GM10248 (cell line): ENCODE measurements around the gene E2F2.

Experiments used
- CTCF ChIA-PET: fragments of 300-600 bp; sonication (Branson Sonifier 250); formaldehyde crosslinking; extraction: SDS; loops from one replicate; lab custom pipeline; 2021; ENCODE audit warnings: antibody characterized with exemption; lab: Yijun Ruan, JAX
- POLR2A ChIA-PET: fragments of 350-650 bp; sonication (Branson Sonifier 250); formaldehyde crosslinking; extraction: SDS; loops from one replicate; lab custom pipeline; 2020; ENCODE audit warnings: antibody characterized with exemption; lab: Yijun Ruan, JAX
- DNase-seq: peaks from one replicate; pipeline ENCODE4 v3.0.0; 2012; ENCODE audit errors: extremely low spot score
- TF ChIP-seq, protein P1 (sequence below): IDR thresholded peaks from 2 replicates; pipeline ENCODE4 v1.5.1; 2012; ENCODE audit warnings: mild to moderate bottlenecking, low read depth; ENCODE audit errors: extremely low read depth, missing control alignments, control extremely low read depth

The E2F2 gene

GRCh38 chr1:23522244-23522982 lies 8.6 kb downstream of the E2F2 start:
- TF ChIP-seq, protein P1, sequence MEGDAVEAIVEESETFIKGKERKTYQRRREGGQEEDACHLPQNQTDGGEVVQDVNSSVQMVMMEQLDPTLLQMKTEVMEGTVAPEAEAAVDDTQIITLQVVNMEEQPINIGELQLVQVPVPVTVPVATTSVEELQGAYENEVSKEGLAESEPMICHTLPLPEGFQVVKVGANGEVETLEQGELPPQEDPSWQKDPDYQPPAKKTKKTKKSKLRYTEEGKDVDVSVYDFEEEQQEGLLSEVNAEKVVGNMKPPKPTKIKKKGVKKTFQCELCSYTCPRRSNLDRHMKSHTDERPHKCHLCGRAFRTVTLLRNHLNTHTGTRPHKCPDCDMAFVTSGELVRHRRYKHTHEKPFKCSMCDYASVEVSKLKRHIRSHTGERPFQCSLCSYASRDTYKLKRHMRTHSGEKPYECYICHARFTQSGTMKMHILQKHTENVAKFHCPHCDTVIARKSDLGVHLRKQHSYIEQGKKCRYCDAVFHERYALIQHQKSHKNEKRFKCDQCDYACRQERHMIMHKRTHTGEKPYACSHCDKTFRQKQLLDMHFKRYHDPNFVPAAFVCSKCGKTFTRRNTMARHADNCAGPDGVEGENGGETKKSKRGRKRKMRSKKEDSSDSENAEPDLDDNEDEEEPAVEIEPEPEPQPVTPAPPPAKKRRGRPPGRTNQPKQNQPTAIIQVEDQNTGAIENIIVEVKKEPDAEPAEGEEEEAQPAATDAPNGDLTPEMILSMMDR, result no peak
- ChIA-PET POLR2A (no interaction called here), CTCF (interaction anchor here (1.0 to 28.7 kb wide), 5 partner anchors 14 to 115 kb away, joined by 3 to 508 read pairs (median 4); no protein-coding TSS in a partner anchor)
- no peak for DNase-seq

DNA sequence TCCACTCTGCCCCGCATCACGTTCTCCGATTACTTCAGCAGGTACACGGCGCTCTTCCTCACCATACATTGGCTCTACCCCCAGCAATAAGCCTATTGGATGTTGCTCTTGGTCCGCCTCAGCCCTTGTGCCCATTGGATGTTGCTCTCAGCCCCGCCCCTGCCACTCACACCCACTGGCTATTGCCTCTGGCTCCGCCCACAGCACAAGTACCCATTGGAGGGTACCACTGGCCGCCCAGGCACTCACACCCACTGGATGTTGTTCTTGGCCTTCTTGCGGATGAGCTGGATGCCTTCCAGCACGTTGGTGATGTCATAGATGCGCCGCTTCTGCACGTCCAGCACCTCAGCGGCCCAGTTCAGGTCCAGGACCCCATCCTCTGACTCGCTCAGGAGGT lies 9.4 kb downstream of the E2F2 start:
- DNase-seq, result no peak
- TF ChIP-seq, protein P1, result no peak
- CTCF ChIA-PET, result interaction anchor here (0.9 to 28.7 kb wide), 6 partner anchors 10 to 118 kb away, joined by 3 to 508 read pairs (median 4); partner anchors contain the start of gene E2F2
- POLR2A ChIA-PET, result no interaction called here

GRCh38 chr1:23517581-23517980 lies 13.5 kb downstream of the E2F2 start:
- CTCF ChIA-PET, result interaction anchor here (1.4 to 28.7 kb wide), 2 partner anchors 22 to 23 kb away, joined by 5 to 508 read pairs; no protein-coding TSS in a partner anchor
- TF ChIP-seq, protein P1, result no peak
- POLR2A ChIA-PET, result no interaction called here
- no peak for DNase-seq

DNA sequence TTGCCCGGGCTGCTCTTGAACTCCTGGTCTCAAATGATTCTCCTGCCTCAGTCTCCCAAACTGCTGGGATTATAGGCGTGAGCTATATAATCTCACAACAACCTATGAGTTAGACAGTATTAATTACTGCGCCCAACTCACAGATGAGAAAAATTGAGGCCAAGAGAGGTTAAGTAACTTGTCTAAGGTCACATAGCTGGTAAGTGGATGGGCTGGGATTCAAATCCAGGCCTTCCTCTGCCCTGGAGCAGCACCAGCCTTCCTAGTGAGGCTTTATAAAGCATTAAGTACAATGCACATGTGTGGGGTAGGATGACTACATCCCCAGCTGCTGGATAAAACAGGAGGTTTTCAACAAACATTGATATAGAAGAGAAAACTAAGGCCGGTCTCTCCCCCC lies 15.1 kb downstream of the E2F2 start:
- ChIA-PET POLR2A (no interaction called here), CTCF (interaction anchor here (0.9 to 28.7 kb wide), 7 partner anchors 9 to 149 kb away, joined by 3 to 508 read pairs (median 3); partner anchors contain the start of gene ASAP3)
- DNase-seq, result no peak
- TF ChIP-seq, protein P1, result no peak

DNA sequence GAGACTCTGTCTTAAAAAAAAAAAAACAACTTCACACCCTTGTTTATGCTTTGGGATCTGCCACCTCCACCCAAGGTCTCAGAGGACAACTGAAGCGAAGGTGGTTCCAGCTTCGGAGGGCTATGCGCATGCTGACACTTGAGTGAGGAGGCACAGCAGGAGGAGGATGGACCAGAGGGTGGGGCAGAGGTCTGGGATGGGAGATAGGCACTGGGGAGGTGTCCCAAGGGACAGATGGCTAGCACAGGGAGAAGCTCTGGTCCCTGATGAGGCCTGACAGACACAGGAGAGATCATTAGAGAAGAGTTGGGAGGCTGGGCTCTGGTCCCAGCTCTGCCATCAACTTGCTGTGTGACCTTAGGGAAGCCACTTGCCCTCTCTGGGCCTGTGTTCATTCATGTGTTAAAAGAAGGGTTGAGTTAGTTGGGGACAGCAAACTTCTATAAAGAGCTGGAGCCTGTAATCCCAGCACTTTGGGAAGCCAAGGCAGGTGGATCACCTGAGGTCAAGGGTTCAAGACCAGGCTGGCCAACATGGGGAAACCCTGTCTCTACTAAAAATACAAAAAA lies 16.8 kb downstream of the E2F2 start:
- DNase-seq, result no peak
- TF ChIP-seq, protein P1, result no peak
- POLR2A ChIA-PET, result interaction anchor here (0.6 to 0.7 kb wide), 2 partner anchors 9 to 46 kb away, joined by 3 to 4 read pairs; no protein-coding TSS in a partner anchor
- CTCF ChIA-PET, result interaction anchor here (1.3 to 28.7 kb wide), 4 partner anchors 12 to 26 kb away, joined by 4 to 508 read pairs (median 14); no protein-coding TSS in a partner anchor

DNA sequence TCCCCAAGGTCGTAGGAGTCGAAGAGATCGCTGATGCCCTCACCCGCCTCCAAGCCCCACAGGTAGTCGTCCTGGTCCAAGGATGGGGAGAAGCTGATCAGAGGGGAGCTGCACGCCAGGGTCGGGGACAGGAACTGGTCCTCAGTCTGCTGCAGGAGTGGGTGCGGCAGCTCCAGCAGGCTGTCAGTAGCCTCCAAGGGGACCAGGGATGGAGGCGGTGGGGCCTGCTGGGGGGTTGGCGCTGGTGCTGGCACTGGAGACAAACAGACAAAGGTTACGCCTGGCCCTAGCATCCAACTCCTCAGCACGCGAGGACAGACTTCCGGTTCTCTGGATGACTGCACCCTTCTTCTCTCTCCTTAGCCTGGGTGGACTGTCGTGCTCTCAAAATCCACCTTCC lies 21.1 kb downstream of the E2F2 start:
- TF ChIP-seq, protein P1, result no peak
- POLR2A ChIA-PET, result no interaction called here
- CTCF ChIA-PET, result interaction anchor here (1.0 to 5.7 kb wide), 2 partner anchors 13 to 128 kb away, joined by 3 to 71 read pairs; no protein-coding TSS in a partner anchor
- no peak for DNase-seq
